ENCODE measurements around the gene C1GALT1. TPM values are rescaled to one million over a fixed set of nuclear protein-coding genes. Genes with fewer than 3 reads are reported as not detected.
"Not testable (repeated sequence)": the region's sequence is repeated elsewhere in the genome, so short reads cannot be mapped to it uniquely, and the experiment has no call there.

Gene C1GALT1
- polyA plus RNA-seq, 6 donors from 2014 or later = 56.2 to 102 (median 83.6) TPM

- Mint-ChIP-seq H3K4me1 (peaks cover 18 to 26% (median 19%) of the 10 kb centered on the region in 3 donors), H3K9me3 (peaks cover under 1 to 13% (median 6%) of the 10 kb centered on the region in 7 donors), H3K27me3 (no peaks in the 10 kb centered on the region), H3K36me3 (peaks cover 34 to 45% of the 10 kb centered on the region in 2 donors), H3K27ac (peak overlapping the region in 2 of 6 donors; percentile 16 to 52), H3K4me3 (no peak overlapping the region)
- no peak for DNase-seq
- ATAC-seq (ENCODE audit: low read depth in 2 of 2) = no peak
These were observed 53.7 kb downstream of the C1GALT1 start for GRCh38 chr7:7236041-7236440.

GRCh38 chr7:7237201-7237977 is 55.0 kb downstream of the C1GALT1 start:
- peaks cover 30 to 32% of the 10 kb centered on the region in 2 donors for H3K36me3 Mint-ChIP-seq

GRCh38 chr7:7237978-7238267 is 55.6 kb downstream of the C1GALT1 start:
- Mint-ChIP-seq H3K36me3 (peaks cover 35 to 37% of the 10 kb centered on the region in 2 donors), H3K4me1 (peaks cover 12 to 27% (median 21%) of the 10 kb centered on the region in 3 donors), H3K4me3 (no peak overlapping the region), H3K9me3 (no peaks in the 10 kb centered on the region), H3K27ac (peak overlapping the region in 1 of 6 donors; percentile 33), H3K27me3 (no peaks in the 10 kb centered on the region)
- DNase-seq = no peak
- no peak for ATAC-seq (ENCODE audit: low read depth in 2 of 2)

More at GRCh38 chr7:7237201-7237977, 55.0 kb downstream of the C1GALT1 start:
- H3K27me3 Mint-ChIP-seq = no peaks in the 10 kb centered on the region
- H3K27ac Mint-ChIP-seq = peak overlapping the region in 1 of 6 donors; percentile 33
- no peak for ATAC-seq (ENCODE audit: low read depth in 2 of 2)
- no peak overlapping the region for H3K4me3 Mint-ChIP-seq
- peaks cover 7 to 23% (median 16%) of the 10 kb centered on the region in 3 donors for H3K4me1 Mint-ChIP-seq
- no peak for DNase-seq
- no peaks in the 10 kb centered on the region for H3K9me3 Mint-ChIP-seq

GRCh38 chr7:7239346-7239745 is 57.0 kb downstream of the C1GALT1 start:
- no peak for ATAC-seq (ENCODE audit: low read depth in 2 of 2)
- no peak overlapping the region for H3K4me3 Mint-ChIP-seq
- no peaks in the 10 kb centered on the region for H3K9me3 Mint-ChIP-seq
- peaks cover 23 to 32% (median 25%) of the 10 kb centered on the region in 3 donors for H3K4me1 Mint-ChIP-seq
- peak overlapping the region in 3 of 6 donors; percentile 28 to 67 (median 47) for H3K27ac Mint-ChIP-seq
- no peaks in the 10 kb centered on the region for H3K27me3 Mint-ChIP-seq
- peaks cover 35 to 42% of the 10 kb centered on the region in 2 donors for H3K36me3 Mint-ChIP-seq
- DNase-seq = no peak

GRCh38 chr7:7242899-7243298 is 60.6 kb downstream of the C1GALT1 start:
- Mint-ChIP-seq H3K9me3 (no peaks in the 10 kb centered on the region), H3K27me3 (no peaks in the 10 kb centered on the region), H3K27ac (peak overlapping the region in 5 of 6 donors; percentile 16 to 81 (median 47)), H3K36me3 (peaks cover 22 to 38% of the 10 kb centered on the region in 2 donors), H3K4me3 (peak overlapping the region in 1 of 8 donors; percentile 59), H3K4me1 (peaks cover 25 to 38% (median 34%) of the 10 kb centered on the region in 3 donors)
- no peak for DNase-seq
- ATAC-seq (ENCODE audit: low read depth in 2 of 2) = peak; percentile 64 to 67

- not testable (repeated sequence) for DNase-seq; H3K27ac Mint-ChIP-seq; H3K4me3 Mint-ChIP-seq; ATAC-seq (ENCODE audit: low read depth in 2 of 2); H3K9me3 Mint-ChIP-seq; H3K27me3 Mint-ChIP-seq
- H3K36me3 Mint-ChIP-seq = peaks cover 8 to 20% of the 10 kb centered on the region in 2 donors
- H3K4me1 Mint-ChIP-seq = peaks cover 22 to 47% (median 34%) of the 10 kb centered on the region in 3 donors
These were observed 62.9 kb downstream of the C1GALT1 start for GRCh38 chr7:7245233-7245632.

- Mint-ChIP-seq H3K9me3 (no peaks in the 10 kb centered on the region), H3K4me3 (no peak overlapping the region), H3K36me3 (peaks cover 8 to 18% of the 10 kb centered on the region in 2 donors), H3K27me3 (no peaks in the 10 kb centered on the region), H3K27ac (no peak overlapping the region), H3K4me1 (peaks cover 29 to 57% (median 44%) of the 10 kb centered on the region in 3 donors)
- DNase-seq (no peak), ATAC-seq (ENCODE audit: low read depth in 2 of 2) (no peak)
These were observed 63.9 kb downstream of the C1GALT1 start for GRCh38 chr7:7246223-7246622.

- Mint-ChIP-seq H3K9me3 (peaks cover 0 to 2% (median 0%) of the 10 kb centered on the region in 7 donors), H3K27me3 (no peaks in the 10 kb centered on the region), H3K36me3 (peaks cover 3 to 15% of the 10 kb centered on the region in 2 donors), H3K4me3 (peak overlapping the region; percentile 6 to 75 (median 52)), H3K4me1 (peaks cover 38 to 68% (median 54%) of the 10 kb centered on the region in 3 donors), H3K27ac (peak overlapping the region in 2 of 6 donors; percentile 72 to 80)
- DNase-seq (no peak), ATAC-seq (ENCODE audit: low read depth in 2 of 2) (no peak)
These were observed 65.3 kb downstream of the C1GALT1 start for GRCh38 chr7:7247658-7248057.

GRCh38 chr7:7249814-7250213 is 67.5 kb downstream of the C1GALT1 start:
- no peak overlapping the region for H3K4me3 Mint-ChIP-seq
- ATAC-seq (ENCODE audit: low read depth in 2 of 2) (no peak), DNase-seq (no peak)
- H3K27ac Mint-ChIP-seq = peak overlapping the region in 1 of 6 donors; percentile 57
- H3K36me3 Mint-ChIP-seq = peaks cover 0 to 3% of the 10 kb centered on the region in 2 donors
- peaks cover 46 to 71% (median 54%) of the 10 kb centered on the region in 3 donors for H3K4me1 Mint-ChIP-seq
- peaks cover 0 to 2% (median 0%) of the 10 kb centered on the region in 7 donors for H3K9me3 Mint-ChIP-seq
- no peaks in the 10 kb centered on the region for H3K27me3 Mint-ChIP-seq

GRCh38 chr7:7251742-7252141 is 69.4 kb downstream of the C1GALT1 start:
- no peaks in the 10 kb centered on the region for H3K36me3 Mint-ChIP-seq
- DNase-seq (peak; percentile 80), ATAC-seq (ENCODE audit: low read depth in 2 of 2) (peak; percentile 100)
- H3K27me3 Mint-ChIP-seq = no peaks in the 10 kb centered on the region
- H3K4me3 Mint-ChIP-seq = peak overlapping the region; percentile 48 to 85 (median 65)
- peak overlapping the region; percentile 90 to 97 (median 93) for H3K27ac Mint-ChIP-seq
- H3K9me3 Mint-ChIP-seq = peaks cover 0 to 2% (median 0%) of the 10 kb centered on the region in 7 donors
- peaks cover 55 to 80% (median 63%) of the 10 kb centered on the region in 3 donors for H3K4me1 Mint-ChIP-seq

- H3K27ac Mint-ChIP-seq = peak overlapping the region in 5 of 6 donors; percentile 76 to 93 (median 81)
- peaks cover 63 to 84% (median 75%) of the 10 kb centered on the region in 3 donors for H3K4me1 Mint-ChIP-seq
- H3K27me3 Mint-ChIP-seq = no peaks in the 10 kb centered on the region
- H3K4me3 Mint-ChIP-seq = peak overlapping the region in 1 of 8 donors; percentile 57
- H3K36me3 Mint-ChIP-seq = no peaks in the 10 kb centered on the region
- DNase-seq = no peak
- ATAC-seq (ENCODE audit: low read depth in 2 of 2) = no peak
- H3K9me3 Mint-ChIP-seq = peaks cover 0 to 2% (median 0%) of the 10 kb centered on the region in 7 donors
These were observed 72.0 kb downstream of the C1GALT1 start for GRCh38 chr7:7254319-7254718.

- Mint-ChIP-seq H3K4me1 (peaks cover 69 to 87% (median 78%) of the 10 kb centered on the region in 3 donors), H3K27ac (peak overlapping the region in 4 of 6 donors; percentile 5 to 93 (median 68))
These were observed 72.6 kb downstream of the C1GALT1 start for GRCh38 chr7:7254908-7255307.

GRCh38 chr7:7256731-7257274 is 74.5 kb downstream of the C1GALT1 start:
- DNase-seq = no peak
- Mint-ChIP-seq H3K4me1 (peaks cover 61 to 84% (median 68%) of the 10 kb centered on the region in 3 donors), H3K4me3 (peak overlapping the region in 6 of 8 donors; percentile 3 to 75 (median 28))

More at GRCh38 chr7:7254908-7255307, 72.6 kb downstream of the C1GALT1 start:
- H3K27me3 Mint-ChIP-seq = no peaks in the 10 kb centered on the region
- H3K9me3 Mint-ChIP-seq = peaks cover 0 to 3% (median 0%) of the 10 kb centered on the region in 7 donors
- DNase-seq (no peak), ATAC-seq (ENCODE audit: low read depth in 2 of 2) (no peak)
- H3K4me3 Mint-ChIP-seq = no peak overlapping the region
- H3K36me3 Mint-ChIP-seq = no peaks in the 10 kb centered on the region

More at GRCh38 chr7:7256731-7257274, 74.5 kb downstream of the C1GALT1 start:
- H3K36me3 Mint-ChIP-seq = no peaks in the 10 kb centered on the region
- H3K27me3 Mint-ChIP-seq = no peaks in the 10 kb centered on the region
- ATAC-seq (ENCODE audit: low read depth in 2 of 2) = no peak
- H3K9me3 Mint-ChIP-seq = peaks cover 0 to 7% (median 4%) of the 10 kb centered on the region in 7 donors
- peak overlapping the region in 5 of 6 donors; percentile 30 to 92 (median 76) for H3K27ac Mint-ChIP-seq

Data from naive B cell (primary cell).